Stimulated activated naive B cell treated with anti-CD40 and anti-IgM and Interleukin-4, amounts not matched to agents 10 μg/mL and 1 μg/mL and 100 μg/mL, for 72 hours (primary cell): ENCODE results near the gene PABPN1L.
"Not testable (repeated sequence)": the region's sequence is repeated elsewhere in the genome, so short reads cannot be mapped to it uniquely, and the experiment has no call there.

ENCODE experiments used
- ATAC-seq, 2 donors: fragments of 150-1000 bp; cut with Tn5 transposase; replicated peaks; 2 replicates each; pipeline ENCODE4 v1.10.0; 2021; ENCODE audit warnings: moderate library complexity in 1 of 2
- DNase-seq: peaks from one replicate; pipeline ENCODE4 v3.0.0; 2021
- H3K27ac Mint-ChIP-seq: one replicate; pipeline ENCODE4 v1.8.0; 2022; ENCODE audit warnings: mild to moderate bottlenecking, mixed read lengths
- H3K27me3 Mint-ChIP-seq, 2 donors: one replicate each; pipeline ENCODE4 v1.8.0; 2022; ENCODE audit warnings: mixed read lengths in 2 of 2
- H3K36me3 Mint-ChIP-seq, 2 donors: one replicate each; pipeline ENCODE4 v1.8.0; 2022; ENCODE audit warnings: mixed read lengths in 2 of 2, mild to moderate bottlenecking in 1 of 2
- H3K4me1 Mint-ChIP-seq, 2 donors: one replicate each; pipeline ENCODE4 v1.8.0; 2022; ENCODE audit warnings: mixed read lengths in 2 of 2, mild to moderate bottlenecking in 1 of 2
- H3K4me3 Mint-ChIP-seq, 2 donors: one replicate each; pipeline ENCODE4 v1.8.0; 2022; ENCODE audit warnings: mild to moderate bottlenecking in 2 of 2, mixed read lengths in 2 of 2, moderate library complexity in 1 of 2
- H3K9me3 Mint-ChIP-seq, 2 donors: one replicate each; pipeline ENCODE4 v1.8.0; 2022; ENCODE audit warnings: mixed read lengths in 2 of 2, mild to moderate bottlenecking in 1 of 2

PABPN1L gene

GRCh38 chr16:88894681-88895300, 28.3 kb upstream of the PABPN1L start:
- ATAC-seq: peak; percentile 65 to 70
- peaks cover 0 to 2% of the 10 kb centered on the region in 2 donors for H3K9me3 Mint-ChIP-seq
- no peak for DNase-seq
- H3K4me3 Mint-ChIP-seq: no peak overlapping the region
- peak overlapping the region; percentile 34 for H3K27ac Mint-ChIP-seq
- H3K4me1 Mint-ChIP-seq: peaks cover 14 to 26% of the 10 kb centered on the region in 2 donors
- no peaks in the 10 kb centered on the region for H3K27me3 Mint-ChIP-seq
- peaks cover 33 to 45% of the 10 kb centered on the region in 2 donors for H3K36me3 Mint-ChIP-seq

GRCh38 chr16:88894266-88894665, 27.8 kb upstream of the PABPN1L start:
- not testable (repeated sequence) for DNase-seq, H3K9me3 Mint-ChIP-seq, H3K27me3 Mint-ChIP-seq, H3K4me3 Mint-ChIP-seq, H3K27ac Mint-ChIP-seq, ATAC-seq
- peaks cover 36 to 46% of the 10 kb centered on the region in 2 donors for H3K36me3 Mint-ChIP-seq
- H3K4me1 Mint-ChIP-seq: peaks cover 17 to 26% of the 10 kb centered on the region in 2 donors

GRCh38 chr16:88893127-88893968, 26.9 kb upstream of the PABPN1L start:
- Mint-ChIP-seq H3K36me3 (peaks cover 35 to 43% of the 10 kb centered on the region in 2 donors), H3K27ac (no peak overlapping the region), H3K4me1 (peaks cover 17 to 26% of the 10 kb centered on the region in 2 donors), H3K9me3 (peaks cover 0 to 2% of the 10 kb centered on the region in 2 donors), H3K27me3 (no peaks in the 10 kb centered on the region), H3K4me3 (no peak overlapping the region)
- DNase-seq: no peak
- no peak for ATAC-seq

- Mint-ChIP-seq H3K9me3 (peaks cover 0 to 2% of the 10 kb centered on the region in 2 donors), H3K27me3 (no peaks in the 10 kb centered on the region), H3K4me1 (peaks cover 17 to 26% of the 10 kb centered on the region in 2 donors), H3K36me3 (peaks cover 32 to 43% of the 10 kb centered on the region in 2 donors), H3K27ac (no peak overlapping the region), H3K4me3 (no peak overlapping the region)
- no peak for ATAC-seq
- DNase-seq: no peak
These were observed 25.6 kb upstream of the PABPN1L start for GRCh38 chr16:88892065-88892464.

- peaks cover 0 to 2% of the 10 kb centered on the region in 2 donors for H3K9me3 Mint-ChIP-seq
- ATAC-seq (no peak), DNase-seq (no peak)
- peaks cover 17 to 18% of the 10 kb centered on the region in 2 donors for H3K4me1 Mint-ChIP-seq
- H3K27ac Mint-ChIP-seq: peak overlapping the region; percentile 80
- H3K27me3 Mint-ChIP-seq: no peaks in the 10 kb centered on the region
- no peak overlapping the region for H3K4me3 Mint-ChIP-seq
- H3K36me3 Mint-ChIP-seq: peaks cover 35 to 44% of the 10 kb centered on the region in 2 donors
These were observed 24.6 kb upstream of the PABPN1L start for GRCh38 chr16:88891083-88891482.

GRCh38 chr16:88889702-88890352, 23.4 kb upstream of the PABPN1L start:
- H3K36me3 Mint-ChIP-seq: peaks cover 33 to 40% of the 10 kb centered on the region in 2 donors
- H3K27ac Mint-ChIP-seq: peak overlapping the region; percentile 73
- not testable (repeated sequence) for ATAC-seq, H3K4me1 Mint-ChIP-seq, DNase-seq, H3K9me3 Mint-ChIP-seq, H3K4me3 Mint-ChIP-seq, H3K27me3 Mint-ChIP-seq

GRCh38 chr16:88888461-88889387, 22.3 kb upstream of the PABPN1L start:
- H3K36me3 Mint-ChIP-seq: peaks cover 38 to 45% of the 10 kb centered on the region in 2 donors
- ATAC-seq: no peak
- no peaks in the 10 kb centered on the region for H3K9me3 Mint-ChIP-seq
- no peaks in the 10 kb centered on the region for H3K27me3 Mint-ChIP-seq
- no peak for DNase-seq
- H3K4me1 Mint-ChIP-seq: peaks cover 0 to 6% of the 10 kb centered on the region in 2 donors
- no peak overlapping the region for H3K4me3 Mint-ChIP-seq
- H3K27ac Mint-ChIP-seq: peak overlapping the region; percentile 69

GRCh38 chr16:88888057-88888456, 21.6 kb upstream of the PABPN1L start:
- H3K4me3 Mint-ChIP-seq: no peak overlapping the region
- H3K27me3 Mint-ChIP-seq: no peaks in the 10 kb centered on the region
- no peak overlapping the region for H3K27ac Mint-ChIP-seq
- H3K4me1 Mint-ChIP-seq: peaks cover 0 to 8% of the 10 kb centered on the region in 2 donors
- no peaks in the 10 kb centered on the region for H3K9me3 Mint-ChIP-seq
- DNase-seq (no peak), ATAC-seq (no peak)
- peaks cover 40 to 49% of the 10 kb centered on the region in 2 donors for H3K36me3 Mint-ChIP-seq

GRCh38 chr16:88886845-88887521, 20.5 kb upstream of the PABPN1L start:
- Mint-ChIP-seq H3K9me3 (peaks cover 0 to 5% of the 10 kb centered on the region in 2 donors), H3K27ac (peak overlapping the region; percentile 51), H3K36me3 (peaks cover 49 to 55% of the 10 kb centered on the region in 2 donors), H3K4me1 (peaks cover 10 to 16% of the 10 kb centered on the region in 2 donors), H3K27me3 (no peaks in the 10 kb centered on the region), H3K4me3 (no peak overlapping the region)
- ATAC-seq (no peak), DNase-seq (no peak)

GRCh38 chr16:88886420-88886844, 20.0 kb upstream of the PABPN1L start:
- H3K27ac Mint-ChIP-seq: no peak overlapping the region
- H3K27me3 Mint-ChIP-seq: no peaks in the 10 kb centered on the region
- peaks cover 0 to 5% of the 10 kb centered on the region in 2 donors for H3K9me3 Mint-ChIP-seq
- H3K4me1 Mint-ChIP-seq: peaks cover 11 to 16% of the 10 kb centered on the region in 2 donors
- no peak for ATAC-seq
- H3K36me3 Mint-ChIP-seq: peaks cover 50 to 55% of the 10 kb centered on the region in 2 donors
- H3K4me3 Mint-ChIP-seq: no peak overlapping the region
- DNase-seq: no peak

- H3K27ac Mint-ChIP-seq: no peak overlapping the region
- no peak overlapping the region for H3K4me3 Mint-ChIP-seq
- H3K27me3 Mint-ChIP-seq: no peaks in the 10 kb centered on the region
- peaks cover 45 to 51% of the 10 kb centered on the region in 2 donors for H3K36me3 Mint-ChIP-seq
- peaks cover 0 to 5% of the 10 kb centered on the region in 2 donors for H3K9me3 Mint-ChIP-seq
- no peak for ATAC-seq
- DNase-seq: no peak
- H3K4me1 Mint-ChIP-seq: peaks cover 11 to 14% of the 10 kb centered on the region in 2 donors
These were observed 19.3 kb upstream of the PABPN1L start for GRCh38 chr16:88885693-88886280.

- DNase-seq: no peak
- Mint-ChIP-seq H3K4me3 (no peak overlapping the region), H3K27me3 (no peaks in the 10 kb centered on the region), H3K27ac (no peak overlapping the region), H3K9me3 (peaks cover 0 to 5% of the 10 kb centered on the region in 2 donors), H3K36me3 (peaks cover 42 to 49% of the 10 kb centered on the region in 2 donors), H3K4me1 (peaks cover 11 to 14% of the 10 kb centered on the region in 2 donors)
- ATAC-seq: no peak
These were observed 18.3 kb upstream of the PABPN1L start for GRCh38 chr16:88884569-88885271.
